Epithelial cell of umbilical artery (primary cell): ENCODE results near the gene RAB9B. TPM values are rescaled to one million over a fixed set of nuclear protein-coding genes. Genes with fewer than 3 reads are reported as not detected.

Source experiments
- total RNA-seq: library from RNA; depleted of rRNA; stranded (reverse); fragments of >200 nt; gene quantifications from 2 replicates; pipeline ENCODE4 v1.2.3, GENCODE V29; 2014

Gene RAB9B
- total RNA-seq, result 0.15 and 0.32 TPM in 2 replicates

GRCh38 chrX:103831803-103832544 lies at the start of gene RAB9B:
Gene RAB9B (minus strand): TSS chrX:103832257. CDS start chrX:103825784, 6,473 bp downstream.

DNA sequence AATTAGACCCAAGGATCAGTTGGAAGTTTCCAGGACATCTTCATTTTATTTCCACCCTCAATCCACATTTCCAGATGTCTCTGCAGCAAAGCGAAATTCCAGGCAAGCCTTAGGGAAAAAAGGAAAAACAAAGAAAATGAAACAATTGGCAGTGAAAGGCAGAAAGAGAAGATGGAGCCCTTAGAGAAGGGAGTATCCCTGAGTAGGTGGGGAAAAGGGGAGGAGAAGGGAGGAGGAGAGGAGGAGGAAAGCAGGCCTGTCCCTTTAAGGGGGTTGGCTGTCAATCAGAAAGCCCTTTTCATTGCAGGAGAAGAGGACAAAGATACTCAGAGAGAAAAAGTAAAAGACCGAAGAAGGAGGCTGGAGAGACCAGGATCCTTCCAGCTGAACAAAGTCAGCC lies 55.5 kb downstream of the RAB9B start, which contains the start of gene PLP1:
TSS of gene PLP1 (plus strand) at position 295 of the 400 bp plus-strand sequence. CDS start 156 bp downstream, outside the sequence.

Other genes starting within 250 kb of the RAB9B start
- gene TCEAL4, start 246.7 kb downstream of the RAB9B start, total RNA-seq, result 42.2 and 57.8 TPM in 2 replicates
- gene TCEAL3, start 224.3 kb downstream of the RAB9B start, total RNA-seq, result 11.0 and 17.5 TPM in 2 replicates
- 16.6 and 24.2 TPM in 2 replicates for gene TCEAL1, start 203.3 kb downstream of the RAB9B start, total RNA-seq
- gene MORF4L2, start 145.6 kb downstream of the RAB9B start, total RNA-seq, result 883 and 909 TPM in 2 replicates
- not detected in 2 replicates for gene TMEM31, start 121.3 kb downstream of the RAB9B start, total RNA-seq
- not detected in 2 replicates for gene PLP1, start 55.4 kb downstream of the RAB9B start, total RNA-seq
- 8.4 and 10.7 TPM in 2 replicates for gene TMSB15B, start 130.4 kb upstream of the RAB9B start, total RNA-seq
- not detected in 2 replicates for gene H2BW1, start 181.5 kb upstream of the RAB9B start, total RNA-seq
- not detected in 2 replicates for gene H2BW2, start 207.7 kb upstream of the RAB9B start, total RNA-seq
- 3.2 and 6.5 TPM in 2 replicates for gene TMSB15C, start 244.0 kb upstream of the RAB9B start, total RNA-seq